ENCODE results near the gene PGP. TPM values are rescaled to one million over a fixed set of nuclear protein-coding genes. Genes with fewer than 3 reads are reported as not detected.
"Not testable (repeated sequence)": the region's sequence is repeated elsewhere in the genome, so short reads cannot be mapped to it uniquely, and the experiment has no call there.

Gene PGP
- total and polyA plus RNA-seq, 12 donors: 21.1 to 48.3 (median 27.3) TPM

DNA sequence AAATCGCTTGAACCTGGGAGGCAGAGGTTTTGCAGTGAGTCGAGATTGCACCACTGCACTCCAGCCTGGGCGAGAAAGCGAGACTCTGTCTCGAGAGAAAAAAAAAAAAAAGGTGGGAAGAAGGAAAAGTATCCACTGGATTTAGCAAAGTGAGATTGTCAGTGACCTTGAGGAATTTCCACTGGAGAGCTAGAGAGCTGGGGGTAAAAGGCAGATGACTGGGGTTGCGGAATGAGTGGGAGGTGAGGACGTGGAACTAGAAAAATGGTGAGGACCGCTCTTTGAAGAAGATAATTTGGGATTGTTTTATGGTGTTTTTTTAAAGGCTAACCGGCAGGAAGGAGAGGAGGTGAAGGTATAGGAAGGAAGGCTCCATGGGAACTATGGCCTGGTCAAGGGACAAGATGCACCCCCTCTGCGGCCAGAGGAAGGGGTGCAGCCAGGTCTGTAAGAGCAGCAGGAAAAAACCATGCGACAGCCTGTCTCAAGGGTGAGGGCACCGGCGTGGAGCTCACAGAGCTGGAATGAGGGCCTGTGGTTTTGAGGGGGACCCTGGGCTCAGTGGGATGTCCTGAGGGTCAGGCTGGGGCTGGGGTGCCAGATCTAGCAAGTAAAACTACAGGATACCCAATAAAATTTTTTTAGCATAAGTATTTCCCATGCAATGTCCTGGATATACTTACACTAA is 10.1 kb downstream of the PGP start:
- H3K4me3 ChIP-seq: peak overlapping the region; percentile 56 to 88 (median 76)
- 79 to 82% methylated on average over 13 of the region's 13 CpGs for WGBS, 2 donors
- ATAC-seq: peak in 2 of 8 donors; percentile 0 to 2
- DNase-seq: no peak
- TF ChIP-seq, protein P1, sequence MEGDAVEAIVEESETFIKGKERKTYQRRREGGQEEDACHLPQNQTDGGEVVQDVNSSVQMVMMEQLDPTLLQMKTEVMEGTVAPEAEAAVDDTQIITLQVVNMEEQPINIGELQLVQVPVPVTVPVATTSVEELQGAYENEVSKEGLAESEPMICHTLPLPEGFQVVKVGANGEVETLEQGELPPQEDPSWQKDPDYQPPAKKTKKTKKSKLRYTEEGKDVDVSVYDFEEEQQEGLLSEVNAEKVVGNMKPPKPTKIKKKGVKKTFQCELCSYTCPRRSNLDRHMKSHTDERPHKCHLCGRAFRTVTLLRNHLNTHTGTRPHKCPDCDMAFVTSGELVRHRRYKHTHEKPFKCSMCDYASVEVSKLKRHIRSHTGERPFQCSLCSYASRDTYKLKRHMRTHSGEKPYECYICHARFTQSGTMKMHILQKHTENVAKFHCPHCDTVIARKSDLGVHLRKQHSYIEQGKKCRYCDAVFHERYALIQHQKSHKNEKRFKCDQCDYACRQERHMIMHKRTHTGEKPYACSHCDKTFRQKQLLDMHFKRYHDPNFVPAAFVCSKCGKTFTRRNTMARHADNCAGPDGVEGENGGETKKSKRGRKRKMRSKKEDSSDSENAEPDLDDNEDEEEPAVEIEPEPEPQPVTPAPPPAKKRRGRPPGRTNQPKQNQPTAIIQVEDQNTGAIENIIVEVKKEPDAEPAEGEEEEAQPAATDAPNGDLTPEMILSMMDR (IDR thresholded peaks at IDR 0.05): no peak
- H3K27ac ChIP-seq: peak overlapping the region; percentile 93 to 100 (median 98)
- no peaks in the 10 kb centered on the region for H3K9me3 ChIP-seq
- H3K36me3 ChIP-seq: peaks cover 0 to 31% (median 18%) of the 10 kb centered on the region in 9 donors
- intact Hi-C loops (cut with DNase I): loop anchor here in 1 of 10 donors (5.0 kb wide), 1 partner anchor 47 kb away; the partner anchor contains the start of gene TRAF7
- peaks cover 0 to 1% (median 0%) of the 10 kb centered on the region in 7 donors for H3K27me3 ChIP-seq
- peaks cover 9 to 25% (median 15%) of the 10 kb centered on the region in 9 donors for H3K4me1 ChIP-seq

- Histone ChIP-seq H3K27me3 (peaks cover 0 to 15% (median under 1%) of the 10 kb centered on the region in 7 donors), H3K4me1 (peaks cover 9 to 24% (median 15%) of the 10 kb centered on the region in 9 donors), H3K36me3 (peaks cover 0 to 17% (median 7%) of the 10 kb centered on the region in 9 donors)
- DNase-seq; H3K9me3 ChIP-seq; ATAC-seq; H3K27ac ChIP-seq; H3K4me3 ChIP-seq; intact Hi-C loops (cut with DNase I): not testable (repeated sequence)
- 95 to 97% methylated on average over 8 of the region's 8 CpGs for WGBS, 2 donors
These were observed 11.4 kb downstream of the PGP start for GRCh38 chr16:2203119-2203688.

DNA sequence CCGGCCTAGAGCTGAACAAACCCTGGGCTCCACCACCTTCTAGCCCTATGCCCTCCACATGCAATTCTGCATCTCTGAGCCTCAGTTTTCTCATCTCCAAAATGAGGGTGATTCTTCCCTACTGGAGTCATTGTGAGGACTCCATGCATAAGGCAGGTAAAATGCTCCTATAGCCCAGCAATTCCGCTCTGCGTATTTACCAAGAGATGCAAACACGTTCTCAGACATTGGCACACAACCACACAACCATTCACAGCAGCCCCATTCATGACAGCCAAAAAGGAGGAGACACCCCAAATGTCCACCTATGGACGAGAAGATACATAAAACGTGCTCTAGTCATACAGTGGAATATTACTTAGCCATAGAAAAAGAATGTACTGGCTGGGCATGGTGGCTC is 14.3 kb downstream of the PGP start:
- Histone ChIP-seq H3K4me3 (no peak overlapping the region), H3K36me3 (no peaks in the 10 kb centered on the region), H3K9me3 (no peaks in the 10 kb centered on the region), H3K27me3 (peaks cover 11 to 39% (median 22%) of the 10 kb centered on the region in 7 donors), H3K4me1 (peaks cover 4 to 17% (median 12%) of the 10 kb centered on the region in 9 donors), H3K27ac (no peak overlapping the region)
- intact Hi-C loops (cut with DNase I): no loop called here
- TF ChIP-seq, protein P1 (IDR thresholded peaks at IDR 0.05): no peak
- WGBS, 2 donors: 87 to 90% methylated on average over 6 of the region's 6 CpGs
- DNase-seq (no peak), ATAC-seq (no peak)

GRCh38 chr16:2199621-2200139 is 15.0 kb downstream of the PGP start:
- Histone ChIP-seq H3K27me3 (peaks cover 14 to 45% (median 29%) of the 10 kb centered on the region in 7 donors), H3K9me3 (no peaks in the 10 kb centered on the region), H3K27ac (no peak overlapping the region), H3K4me1 (peaks cover 4 to 18% (median 13%) of the 10 kb centered on the region in 9 donors), H3K36me3 (no peaks in the 10 kb centered on the region), H3K4me3 (no peak overlapping the region)
- 67 to 72% methylated on average over 14 of the region's 14 CpGs for WGBS, 2 donors
- TF ChIP-seq, protein P1 (IDR thresholded peaks at IDR 0.05): no peak
- DNase-seq: no peak
- intact Hi-C loops (cut with DNase I): loop anchor here in 1 of 10 donors (10.0 kb wide), 1 partner anchor 305 kb away; no protein-coding TSS in a partner anchor
- no peak for ATAC-seq
